ENCODE data around the gene CKS1B. TPM values are rescaled to one million over a fixed set of nuclear protein-coding genes. Genes with fewer than 3 reads are reported as not detected.

The CKS1B gene
- total RNA-seq, 2 donors from 2014 or later = 49.5 to 76.5 TPM

DNA sequence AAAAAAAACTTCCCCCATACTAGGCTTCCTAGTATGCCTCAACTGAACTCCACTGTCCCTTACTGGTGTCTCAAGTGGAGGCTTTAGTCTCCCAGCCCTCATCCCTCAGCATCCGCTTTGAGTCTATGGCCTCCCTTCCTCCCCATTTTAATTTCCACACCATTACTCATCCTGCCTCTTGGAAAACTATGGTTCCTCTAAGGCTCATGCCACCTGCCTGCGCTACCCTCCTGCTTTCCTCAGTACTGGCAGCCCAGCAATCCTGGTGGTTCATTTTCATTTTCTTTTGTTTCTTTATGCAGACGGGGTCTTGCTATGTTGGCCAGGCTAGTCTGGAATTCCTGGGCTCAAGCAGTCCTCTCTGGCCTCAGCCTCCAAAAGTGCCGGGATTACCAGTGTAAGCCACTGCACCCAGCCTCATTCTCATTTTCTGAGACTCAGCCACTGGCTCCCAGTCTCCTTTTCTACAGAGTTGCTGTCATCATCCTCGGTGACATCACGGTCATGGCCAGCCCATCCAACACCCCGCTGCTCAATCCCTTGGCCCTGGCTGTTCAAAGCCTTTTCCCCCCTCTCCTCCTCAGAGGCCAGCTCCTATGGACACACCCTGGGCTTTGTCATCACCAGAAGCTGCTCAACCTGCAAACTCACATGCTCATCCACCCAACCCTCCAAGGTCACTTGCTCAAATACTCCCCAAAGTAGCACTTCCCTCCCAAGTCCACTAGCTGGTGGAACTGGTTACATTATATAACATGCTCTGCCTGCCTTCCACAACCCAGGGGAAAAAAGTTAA, 35.7 kb upstream of the CKS1B start:
- no peaks in the 10 kb centered on the region for H3K27me3 ChIP-seq
- TF ChIP-seq, protein P1, sequence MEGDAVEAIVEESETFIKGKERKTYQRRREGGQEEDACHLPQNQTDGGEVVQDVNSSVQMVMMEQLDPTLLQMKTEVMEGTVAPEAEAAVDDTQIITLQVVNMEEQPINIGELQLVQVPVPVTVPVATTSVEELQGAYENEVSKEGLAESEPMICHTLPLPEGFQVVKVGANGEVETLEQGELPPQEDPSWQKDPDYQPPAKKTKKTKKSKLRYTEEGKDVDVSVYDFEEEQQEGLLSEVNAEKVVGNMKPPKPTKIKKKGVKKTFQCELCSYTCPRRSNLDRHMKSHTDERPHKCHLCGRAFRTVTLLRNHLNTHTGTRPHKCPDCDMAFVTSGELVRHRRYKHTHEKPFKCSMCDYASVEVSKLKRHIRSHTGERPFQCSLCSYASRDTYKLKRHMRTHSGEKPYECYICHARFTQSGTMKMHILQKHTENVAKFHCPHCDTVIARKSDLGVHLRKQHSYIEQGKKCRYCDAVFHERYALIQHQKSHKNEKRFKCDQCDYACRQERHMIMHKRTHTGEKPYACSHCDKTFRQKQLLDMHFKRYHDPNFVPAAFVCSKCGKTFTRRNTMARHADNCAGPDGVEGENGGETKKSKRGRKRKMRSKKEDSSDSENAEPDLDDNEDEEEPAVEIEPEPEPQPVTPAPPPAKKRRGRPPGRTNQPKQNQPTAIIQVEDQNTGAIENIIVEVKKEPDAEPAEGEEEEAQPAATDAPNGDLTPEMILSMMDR (IDR thresholded peaks at IDR 0.05) = no peak
- DNase-seq = no peak
- no peaks in the 10 kb centered on the region for H3K36me3 ChIP-seq
- H3K27ac ChIP-seq = peak overlapping the region; percentile 96
- no peak overlapping the region for H3K9ac ChIP-seq (ENCODE audit: low read depth in 2 of 2, low read length in 2 of 2)
- H3K4me3 ChIP-seq = no peak overlapping the region
- intact Hi-C loops (cut with DNase I) = no loop called here
- no peaks in the 10 kb centered on the region for H3K9me3 ChIP-seq
- peaks cover 2% of the 10 kb centered on the region for H3K4me1 ChIP-seq

DNA sequence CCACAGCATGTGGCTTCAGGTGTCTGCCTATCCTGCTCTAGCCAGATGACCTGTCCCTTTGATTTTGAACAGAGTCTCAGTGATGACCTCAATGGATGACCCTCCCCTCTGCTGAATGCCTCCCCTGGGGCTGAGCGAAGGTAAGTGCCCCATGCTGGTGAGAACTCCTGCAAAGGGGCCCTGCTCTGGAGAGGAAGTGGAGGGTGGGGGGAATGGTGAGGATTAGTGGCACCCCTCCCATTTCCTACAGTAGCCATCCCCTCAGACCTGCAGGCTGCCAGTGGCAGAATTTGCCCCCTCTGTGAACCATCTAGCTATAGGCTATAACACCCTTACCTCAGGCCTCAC, 34.3 kb upstream of the CKS1B start:
- no peak for DNase-seq
- intact Hi-C loops (cut with DNase I) = no loop called here
- Histone ChIP-seq H3K27me3 (no peaks in the 10 kb centered on the region), H3K4me1 (peaks cover 7% of the 10 kb centered on the region), H3K36me3 (no peaks in the 10 kb centered on the region), H3K9me3 (no peaks in the 10 kb centered on the region), H3K4me3 (no peak overlapping the region), H3K9ac (ENCODE audit: low read depth in 2 of 2, low read length in 2 of 2) (no peak overlapping the region), H3K27ac (no peak overlapping the region)
- TF ChIP-seq, protein P1 (IDR thresholded peaks at IDR 0.05) = no peak

DNA sequence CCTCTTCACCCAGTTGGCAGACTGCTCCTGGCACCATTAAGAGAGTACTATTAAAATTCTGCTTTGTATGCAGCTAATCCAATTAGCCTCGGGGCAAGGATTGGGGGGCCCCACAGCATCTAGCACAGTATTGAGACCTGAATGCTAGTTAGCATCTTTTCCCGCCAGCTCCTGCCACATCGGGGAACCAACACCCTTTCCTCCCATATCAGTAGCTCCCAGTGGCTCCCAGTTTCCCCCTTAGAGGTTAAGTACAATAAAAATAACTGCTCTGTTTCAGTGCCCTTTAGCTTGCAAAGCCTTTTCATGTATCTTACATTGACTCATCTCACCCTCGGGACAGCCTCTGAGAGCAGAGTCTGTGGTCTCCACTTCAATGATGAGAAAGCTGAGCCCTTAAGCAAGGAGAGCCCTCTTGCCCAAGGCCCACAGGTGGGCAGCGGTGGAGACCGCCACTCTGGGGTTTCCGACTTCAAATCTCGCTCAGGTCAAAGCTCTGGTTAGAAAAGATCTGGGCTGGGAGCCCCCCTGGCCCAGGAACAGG, 33.8 kb upstream of the CKS1B start:
- Histone ChIP-seq H3K4me3 (no peak overlapping the region), H3K36me3 (no peaks in the 10 kb centered on the region), H3K9ac (ENCODE audit: low read depth in 2 of 2, low read length in 2 of 2) (no peak overlapping the region), H3K9me3 (no peaks in the 10 kb centered on the region), H3K4me1 (peaks cover 7% of the 10 kb centered on the region), H3K27ac (no peak overlapping the region), H3K27me3 (no peaks in the 10 kb centered on the region)
- intact Hi-C loops (cut with DNase I) = no loop called here
- no peak for DNase-seq
- TF ChIP-seq, protein P1 (IDR thresholded peaks at IDR 0.05) = no peak

DNA sequence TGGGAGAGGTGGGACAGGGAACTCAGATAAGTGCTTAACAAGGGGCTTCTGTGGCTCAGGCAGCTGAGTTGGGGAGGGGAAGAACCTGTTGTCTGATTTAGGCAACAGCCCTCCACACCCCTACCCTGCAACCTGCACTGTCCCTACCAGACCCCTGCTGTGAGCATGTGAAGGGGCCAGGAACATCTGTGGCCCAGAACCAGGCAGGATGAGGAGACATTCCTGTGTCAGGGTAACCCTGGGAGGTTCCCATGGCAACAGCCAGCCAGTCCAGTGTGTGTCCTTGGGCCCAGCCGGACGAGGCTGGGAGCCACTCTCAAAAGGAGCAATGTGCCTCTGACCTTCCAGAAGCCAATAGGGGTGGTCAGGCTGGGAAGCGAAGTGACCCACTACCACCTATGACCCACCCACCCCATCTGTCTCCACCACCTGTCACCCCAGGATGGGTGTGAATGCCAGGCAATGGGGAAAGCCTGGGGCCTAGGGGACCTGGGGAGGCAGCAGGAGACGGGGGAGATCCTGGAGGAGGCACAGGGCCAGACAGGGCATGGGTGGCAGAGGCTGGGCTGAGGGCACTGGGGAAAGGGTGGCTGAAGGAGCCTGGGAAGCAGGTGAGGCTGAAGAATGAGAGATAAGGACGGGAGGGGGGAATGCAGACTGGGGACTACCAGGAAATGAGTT, 33.0 kb upstream of the CKS1B start:
- H3K27me3 ChIP-seq = no peaks in the 10 kb centered on the region
- H3K4me3 ChIP-seq = no peak overlapping the region
- no peaks in the 10 kb centered on the region for H3K9me3 ChIP-seq
- intact Hi-C loops (cut with DNase I) = no loop called here
- peaks cover 7% of the 10 kb centered on the region for H3K4me1 ChIP-seq
- no peak overlapping the region for H3K9ac ChIP-seq (ENCODE audit: low read depth in 2 of 2, low read length in 2 of 2)
- H3K36me3 ChIP-seq = no peaks in the 10 kb centered on the region
- TF ChIP-seq, protein P1 (IDR thresholded peaks at IDR 0.05) = no peak
- no peak overlapping the region for H3K27ac ChIP-seq
- no peak for DNase-seq

DNA sequence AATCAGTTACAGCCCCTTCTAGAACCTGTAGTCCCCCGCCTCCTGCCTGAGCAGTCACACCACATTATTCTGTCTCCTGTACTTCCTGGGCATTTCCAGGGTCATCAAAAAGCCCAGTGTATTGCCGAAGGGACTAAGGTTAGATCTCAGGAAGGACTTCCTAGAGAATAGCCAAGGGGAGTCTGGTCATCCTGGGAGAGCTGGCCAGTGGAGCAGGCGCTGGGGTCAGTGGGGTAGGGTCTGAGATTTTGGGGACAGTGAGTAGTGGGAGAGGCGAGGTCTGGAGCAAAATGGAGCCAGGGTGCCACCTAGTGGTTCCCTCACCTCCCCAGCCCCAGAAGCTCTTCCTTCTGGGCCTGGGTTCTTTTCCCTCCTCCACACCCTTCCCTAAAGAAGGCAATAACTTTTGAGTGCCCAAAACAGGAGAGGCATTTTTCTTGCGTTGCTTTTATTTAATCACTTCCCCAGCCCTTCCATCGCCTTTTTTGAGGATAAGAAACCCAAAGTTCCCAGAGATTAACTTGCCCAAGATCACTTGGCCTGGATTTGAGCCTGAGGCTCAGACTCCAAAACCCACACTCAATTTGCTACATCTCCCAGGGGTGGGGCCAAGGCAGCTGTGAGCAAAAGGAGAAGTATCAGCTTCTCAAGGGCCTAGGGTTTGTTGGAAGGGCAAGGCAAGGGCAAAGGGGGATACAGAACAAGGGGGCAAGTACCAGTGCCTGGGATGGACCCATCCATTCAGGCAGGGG, 30.7 kb upstream of the CKS1B start:
- H3K27ac ChIP-seq = no peak overlapping the region
- peak overlapping the region in 1 of 2 donors; percentile 16 for H3K9ac ChIP-seq (ENCODE audit: low read depth in 2 of 2, low read length in 2 of 2)
- TF ChIP-seq, protein P1 (IDR thresholded peaks at IDR 0.05) = peak; percentile 70
- no peak overlapping the region for H3K4me3 ChIP-seq
- no peaks in the 10 kb centered on the region for H3K9me3 ChIP-seq
- no peaks in the 10 kb centered on the region for H3K36me3 ChIP-seq
- peak; percentile 62 for DNase-seq
- H3K27me3 ChIP-seq = no peaks in the 10 kb centered on the region
- intact Hi-C loops (cut with DNase I) = no loop called here
- peaks cover 7% of the 10 kb centered on the region for H3K4me1 ChIP-seq
